ENCODE measurements around the gene KRTAP10-4.

- TF ChIP-seq CTCF (IDR thresholded peaks at IDR 0.05) (no peak), POLR2A (IDR thresholded peaks at IDR 0.05) (no peak)
Measured at GRCh38 chr21:44623575-44623974, 50.0 kb downstream of the KRTAP10-4 start.
